ENCODE measurements around the gene HARS2.
A peak's percentile ranks its signal among the peaks of the same experiment; 100 is the strongest.
"Not testable (repeated sequence)": the region's sequence is repeated elsewhere in the genome, so short reads cannot be mapped to it uniquely, and the experiment has no call there.

HARS2 gene

GRCh38 chr5:140700177-140701144 is 9.2 kb downstream of the HARS2 start, which contains the start of gene ZMAT2:
TSS of gene ZMAT2 (plus strand) at chr5:140700447. CDS start at chr5:140700461, 14 bp downstream.
- peak; percentile 86 to 95 for DNase-seq

DNA sequence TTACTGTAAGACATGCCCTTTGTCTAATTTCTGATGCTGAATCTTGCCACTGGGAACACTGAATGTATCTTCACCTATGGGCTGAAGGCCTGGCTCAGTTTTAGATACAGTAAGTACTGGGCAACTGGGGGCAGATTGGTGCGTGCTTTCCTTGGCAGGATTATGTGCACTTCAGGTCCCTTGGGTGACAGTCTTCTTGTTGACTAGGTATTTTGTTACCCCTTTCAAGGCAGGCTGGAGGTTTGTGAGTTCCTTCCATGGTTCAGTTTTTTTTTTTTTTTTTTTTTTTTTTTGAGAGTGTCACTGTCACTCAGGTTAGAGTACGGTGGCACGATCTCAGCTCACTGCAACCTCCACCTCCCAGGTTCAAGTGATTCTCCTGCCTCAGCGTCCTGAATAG is 16.6 kb downstream of the HARS2 start:
- DNase-seq: no peak

- DNase-seq: not testable (repeated sequence)
These were observed 17.5 kb downstream of the HARS2 start for GRCh38 chr5:140708787-140709186.

- DNase-seq: peak in 1 of 2 experiments; percentile 57
These were observed 19.8 kb downstream of the HARS2 start for GRCh38 chr5:140710899-140711552.

DNA sequence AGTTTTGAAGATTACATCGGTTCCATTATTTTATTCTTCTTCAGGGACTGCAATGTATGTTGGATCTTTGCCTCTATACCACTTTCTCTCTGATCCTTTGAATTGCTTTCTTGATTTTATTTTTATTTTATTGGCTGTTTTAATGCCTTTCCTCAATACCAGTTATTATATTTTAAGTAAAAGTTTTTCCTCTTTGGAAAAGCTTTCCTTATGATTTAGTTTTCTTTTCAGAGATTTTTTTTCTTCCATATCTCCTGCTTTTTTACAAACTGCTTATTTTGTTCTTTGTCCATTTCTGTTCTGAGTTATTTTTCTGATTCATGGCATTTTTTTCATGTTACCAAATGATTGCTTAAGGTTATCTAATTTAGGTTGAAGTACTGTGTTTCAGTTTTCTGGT is 20.5 kb downstream of the HARS2 start:
- DNase-seq: no peak

DNA sequence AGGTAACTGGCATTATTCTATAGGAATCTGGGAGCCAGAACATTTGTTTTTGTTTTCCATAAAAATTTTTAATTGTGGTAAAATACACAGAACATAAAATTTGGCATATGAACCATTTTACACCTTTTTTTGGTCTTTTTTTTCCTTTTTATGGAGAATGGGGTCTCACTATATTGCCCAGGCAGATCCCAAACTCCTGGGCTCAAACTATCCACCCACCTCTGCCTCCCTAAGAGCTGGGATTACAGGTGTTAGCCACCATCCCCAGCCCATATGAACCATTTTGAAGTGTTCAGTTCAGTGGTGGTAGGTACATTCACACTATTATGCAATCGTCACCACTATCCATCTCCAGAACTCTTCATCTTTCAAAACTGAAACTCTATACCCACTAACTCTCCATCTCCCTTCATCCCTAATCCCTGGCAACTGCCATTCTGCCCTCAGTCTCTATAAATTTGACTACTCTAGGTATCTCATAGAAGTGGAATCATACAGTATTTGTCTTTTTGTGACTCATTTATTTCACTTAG is 22.4 kb downstream of the HARS2 start:
- no peak for DNase-seq

DNA sequence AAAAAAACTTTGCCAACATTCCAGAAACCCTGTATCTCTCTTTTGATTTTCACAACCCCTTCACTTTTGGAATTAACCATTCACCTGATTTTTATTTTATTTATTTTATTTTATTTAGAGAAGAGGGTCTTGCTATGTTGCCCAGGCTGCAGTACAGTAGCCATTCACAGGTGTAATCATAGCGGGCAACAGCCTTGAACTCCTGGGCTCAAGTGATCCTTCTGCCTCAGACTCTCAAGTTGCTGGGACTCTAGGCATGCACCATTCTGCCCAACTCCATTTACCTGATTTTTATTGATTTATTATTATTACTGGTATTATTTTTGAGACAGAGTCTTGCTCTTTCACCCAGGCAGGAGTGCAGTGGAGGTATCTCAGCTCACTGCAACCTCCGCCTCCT is 25.0 kb downstream of the HARS2 start:
- DNase-seq: not testable (repeated sequence)

DNA sequence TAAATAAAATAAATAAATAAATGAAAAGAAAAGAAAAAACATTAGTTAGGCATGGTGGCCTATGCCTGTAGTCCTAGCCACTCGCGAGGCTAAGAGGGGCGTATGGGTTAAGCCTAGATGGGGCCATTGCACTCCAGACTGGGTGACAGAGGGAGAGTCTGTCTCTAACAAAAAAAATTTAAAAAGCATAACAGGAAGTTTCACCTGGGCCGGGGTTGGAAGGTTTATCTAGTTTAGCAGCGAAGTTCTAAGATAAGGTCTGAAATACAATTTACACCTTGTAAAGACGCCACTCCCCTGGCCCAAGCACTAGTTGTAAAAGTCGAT is 27.0 kb downstream of the HARS2 start:
- no peak for DNase-seq

DNA sequence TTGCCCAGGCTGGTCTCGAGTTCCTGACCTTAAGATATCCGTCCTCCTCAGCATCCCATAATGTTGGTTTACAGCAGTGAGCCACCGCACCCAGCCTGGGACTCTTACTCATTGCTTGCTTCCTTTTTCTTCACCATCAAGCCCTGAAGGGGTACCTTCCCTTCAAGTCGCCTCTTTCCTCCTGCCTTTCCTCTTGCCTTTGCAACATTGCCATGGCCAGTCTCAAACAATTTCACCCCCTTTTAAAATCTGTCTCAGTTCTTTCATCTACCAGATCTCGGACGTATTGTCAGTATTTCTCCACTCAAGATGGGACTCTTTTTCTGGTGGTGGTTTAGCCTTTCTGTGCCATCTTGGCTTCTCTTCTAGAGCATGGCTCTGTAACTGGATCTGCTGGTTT is 29.5 kb downstream of the HARS2 start:
- not testable (repeated sequence) for DNase-seq

DNA sequence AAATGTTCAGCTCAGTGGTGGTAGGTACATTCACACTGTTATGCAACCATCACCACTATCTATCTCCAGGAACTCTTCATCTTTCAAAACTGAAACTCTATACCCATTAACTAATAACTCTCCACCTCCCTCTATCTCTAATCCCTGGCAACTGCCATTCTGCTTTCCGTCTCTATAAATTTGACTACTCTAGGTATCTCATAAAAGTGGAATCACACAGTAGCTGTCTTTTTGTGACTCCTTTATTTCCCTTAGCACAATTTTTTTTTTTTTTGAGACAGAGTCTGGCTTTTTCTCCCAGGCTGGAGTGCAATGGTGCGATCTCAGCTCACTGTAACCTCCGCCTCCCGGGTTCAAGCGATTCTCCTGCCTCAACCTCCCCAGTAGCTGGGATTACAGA is 30.1 kb downstream of the HARS2 start:
- not testable (repeated sequence) for DNase-seq

GRCh38 chr5:140725799-140726471 is 34.7 kb downstream of the HARS2 start:
- DNase-seq: peak; percentile 9 to 58

DNA sequence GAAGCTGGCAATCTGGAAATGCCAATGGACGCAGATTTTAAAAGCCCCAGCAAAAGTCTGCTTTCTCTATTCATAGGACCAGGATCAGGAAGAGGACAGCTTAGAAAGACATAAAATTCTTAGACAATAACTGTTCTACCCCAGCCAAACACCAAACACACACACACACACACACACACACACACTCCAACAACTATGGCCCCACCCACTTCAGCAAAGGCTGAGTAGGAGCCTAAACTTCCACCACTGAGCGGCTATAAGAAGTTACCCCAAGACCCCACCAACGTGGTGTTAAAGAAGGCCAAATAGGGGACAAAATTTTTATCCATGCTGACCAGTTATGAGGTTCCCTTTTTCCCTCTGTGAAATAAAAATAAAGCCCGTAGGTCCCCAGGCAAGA is 41.8 kb downstream of the HARS2 start:
- no peak for DNase-seq

DNA sequence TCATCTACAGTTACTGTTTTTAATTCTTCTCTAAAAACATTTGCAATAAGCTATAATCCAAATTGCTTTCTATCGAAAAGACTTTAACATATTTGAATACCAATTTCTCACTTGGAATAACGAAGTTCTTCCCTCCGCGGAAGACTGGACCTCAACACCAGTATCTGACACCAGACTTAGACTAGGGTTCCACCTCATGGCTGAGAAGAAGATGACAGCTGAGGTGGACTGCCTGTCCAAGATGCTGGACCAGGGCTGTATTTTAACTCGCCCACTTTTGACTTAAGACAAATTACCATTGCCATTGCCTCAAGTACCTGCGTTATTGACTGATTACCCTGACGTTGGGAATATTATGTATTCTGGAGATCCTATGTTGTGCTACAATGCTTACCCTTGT is 43.1 kb downstream of the HARS2 start:
- DNase-seq: no peak

DNA sequence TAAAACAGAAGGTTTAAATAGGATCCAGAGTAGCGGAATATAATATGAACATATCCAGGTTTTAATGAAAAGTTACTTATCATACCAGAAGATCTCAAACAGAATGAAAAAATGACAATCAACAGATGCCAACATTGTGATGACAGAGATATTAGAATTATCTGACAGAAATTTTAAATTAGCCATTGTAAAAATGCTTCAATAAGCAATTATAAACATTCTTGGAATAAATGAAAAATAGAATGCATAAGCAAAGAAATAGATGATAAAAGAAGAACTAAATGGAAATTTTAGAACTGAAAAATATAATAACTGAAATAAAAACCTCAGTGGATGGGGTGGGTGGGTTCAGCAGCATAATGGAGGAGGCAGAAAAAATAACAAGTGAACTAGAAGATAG is 46.2 kb downstream of the HARS2 start:
- no peak for DNase-seq

GRCh38 chr5:140741967-140742366 is 50.7 kb downstream of the HARS2 start:
- DNase-seq: no peak

Measured in NCI-H446 (cell line).